RWPE2 (cell line): Measurements from ENCODE around the gene ARHGEF7.
A peak's percentile ranks its signal among the peaks of the same experiment; 100 is the strongest.

ENCODE experiments used
- ATAC-seq: fragments of 200-7000 bp; cut with Tn5 transposase; 3 replicates; pipeline ENCODE4 v1.9.1; 2021; ENCODE audit warnings: low read depth
- DNase-seq: peaks from one replicate; pipeline ENCODE4 v3.0.0-alpha.2; 2020; ENCODE audit warnings: low spot score
- H3K27ac ChIP-seq: fragments of 450-650 bp; 2 replicates; pipeline ENCODE4 v1.5.1; 2017; ENCODE audit warnings: mild to moderate bottlenecking; ENCODE audit not compliant: poor library complexity, severe bottlenecking
- H3K27me3 ChIP-seq: fragments of 250-450 bp; sonication (Bioruptor Pico); 2 replicates; pipeline ENCODE4 v1.5.1; 2021; ENCODE audit warnings: mild to moderate bottlenecking, moderate library complexity; ENCODE audit not compliant: insufficient read depth, poor library complexity, severe bottlenecking
- H3K36me3 ChIP-seq: fragments of 250-450 bp; sonication (Bioruptor Pico); 2 replicates; pipeline ENCODE4 v1.5.1; 2020; ENCODE audit warnings: low read depth, mild to moderate bottlenecking, moderate library complexity
- H3K4me1 ChIP-seq: fragments of 250-450 bp; sonication (Bioruptor Pico); 2 replicates; pipeline ENCODE4 v1.5.1; 2021; ENCODE audit warnings: mild to moderate bottlenecking, moderate library complexity; ENCODE audit not compliant: insufficient read depth, poor library complexity, severe bottlenecking
- H3K4me3 ChIP-seq: fragments of 250-450 bp; sonication (Bioruptor Pico); 2 replicates; pipeline ENCODE4 v1.5.1; 2021; ENCODE audit warnings: mild to moderate bottlenecking, moderate library complexity; ENCODE audit not compliant: severe bottlenecking
- H3K9me3 ChIP-seq: fragments of 250-450 bp; sonication (Bioruptor Pico); 2 replicates; pipeline ENCODE4 v1.5.1; 2021; ENCODE audit warnings: mild to moderate bottlenecking, moderate library complexity; ENCODE audit not compliant: severe bottlenecking
- CTCF ChIP-seq: fragments of 450-650 bp; IDR thresholded peaks from one replicate; pipeline ENCODE4 v1.5.1; 2017; ENCODE audit warnings: mild to moderate bottlenecking, moderate library complexity; ENCODE audit not compliant: poor library complexity, severe bottlenecking

ARHGEF7 gene

GRCh38 chr13:111143865-111144540 is 28.9 kb downstream of the ARHGEF7 start:
- H3K27me3 ChIP-seq = peaks cover 40% of the 10 kb centered on the region

GRCh38 chr13:111145071-111145470 is 30.0 kb downstream of the ARHGEF7 start:
- DNase-seq (no peak), ATAC-seq (no peak)
- Histone ChIP-seq H3K27me3 (peaks cover 44% of the 10 kb centered on the region), H3K4me1 (no peaks in the 10 kb centered on the region), H3K27ac (no peak overlapping the region), H3K36me3 (no peaks in the 10 kb centered on the region), H3K4me3 (no peak overlapping the region), H3K9me3 (no peaks in the 10 kb centered on the region)
- no peak for TF ChIP-seq CTCF

More at GRCh38 chr13:111143865-111144540, 28.9 kb downstream of the ARHGEF7 start:
- H3K4me1 ChIP-seq = no peaks in the 10 kb centered on the region
- DNase-seq (no peak), ATAC-seq (no peak)
- no peaks in the 10 kb centered on the region for H3K9me3 ChIP-seq
- TF ChIP-seq CTCF = no peak
- H3K36me3 ChIP-seq = no peaks in the 10 kb centered on the region
- H3K27ac ChIP-seq = no peak overlapping the region
- H3K4me3 ChIP-seq = no peak overlapping the region

DNA sequence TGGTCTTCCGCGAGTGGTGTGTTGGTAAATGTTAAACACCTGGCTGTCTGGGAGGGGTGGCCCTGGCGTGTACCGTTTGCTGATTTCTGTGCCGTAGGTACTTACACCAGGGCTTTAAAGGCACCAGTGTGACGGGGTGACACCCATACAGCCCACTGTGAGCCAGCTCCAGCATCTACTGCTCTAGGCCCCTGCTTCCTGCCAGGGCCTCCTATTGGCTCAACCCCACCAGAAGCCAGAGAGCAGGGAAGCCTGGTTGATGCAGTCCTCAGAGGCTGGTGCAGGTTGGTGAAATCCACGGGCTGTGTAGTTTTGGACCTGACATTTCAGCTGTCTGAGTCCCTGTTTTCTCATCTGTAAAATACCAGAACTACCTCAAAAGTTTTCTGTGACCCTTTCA is 30.4 kb downstream of the ARHGEF7 start:
- no peaks in the 10 kb centered on the region for H3K4me1 ChIP-seq
- no peak for DNase-seq
- H3K27me3 ChIP-seq = peaks cover 39% of the 10 kb centered on the region
- no peak overlapping the region for H3K27ac ChIP-seq
- no peaks in the 10 kb centered on the region for H3K36me3 ChIP-seq
- no peak overlapping the region for H3K4me3 ChIP-seq
- no peak for ATAC-seq
- no peak for TF ChIP-seq CTCF
- H3K9me3 ChIP-seq = no peaks in the 10 kb centered on the region

GRCh38 chr13:111152844-111153243 is 37.7 kb downstream of the ARHGEF7 start:
- Histone ChIP-seq H3K27me3 (peaks cover 6% of the 10 kb centered on the region), H3K9me3 (no peaks in the 10 kb centered on the region), H3K4me3 (peak overlapping the region; percentile 93), H3K36me3 (0 out of 2 replicates have a peak, but pooled peaks cover 4% of the 10 kb centered on the region), H3K27ac (peak overlapping the region; percentile 82), H3K4me1 (peaks cover 15% of the 10 kb centered on the region)
- no peak for DNase-seq
- no peak for TF ChIP-seq CTCF
- no peak for ATAC-seq

DNA sequence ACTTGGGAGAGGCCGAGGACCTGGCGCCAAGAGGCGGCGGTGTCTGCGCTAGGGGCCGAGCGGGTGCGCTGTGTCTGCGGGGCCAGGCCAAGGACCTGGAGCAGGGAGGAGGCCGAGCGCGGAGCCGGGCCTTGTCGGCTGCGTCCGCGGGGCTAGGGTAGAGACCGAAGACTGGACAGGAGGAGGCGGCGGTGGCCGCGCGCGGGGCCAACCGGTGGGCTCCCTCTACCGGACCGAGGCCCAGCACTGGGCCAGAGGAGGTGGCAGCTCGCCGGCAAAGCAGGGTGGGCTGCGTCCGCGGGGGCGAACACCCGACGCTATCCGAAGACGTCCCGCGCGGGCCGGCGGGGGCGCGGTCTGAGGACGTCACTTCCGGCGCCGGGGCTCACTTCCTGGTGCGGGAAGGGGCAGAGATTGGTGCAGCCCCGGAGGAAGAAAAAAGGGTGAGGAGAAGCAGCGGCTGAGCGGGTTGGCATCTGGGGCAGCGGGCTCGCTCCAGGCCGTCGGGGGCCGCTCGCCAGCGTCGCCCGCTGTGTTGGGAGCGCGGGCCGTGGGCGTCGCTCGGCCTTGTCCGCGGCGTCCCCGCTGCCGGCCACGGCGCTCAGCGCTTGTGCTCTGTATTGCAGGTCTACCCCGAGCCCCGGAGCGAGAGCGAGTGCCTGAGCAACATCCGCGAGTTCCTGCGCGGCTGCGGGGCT is 38.3 kb downstream of the ARHGEF7 start:
- Histone ChIP-seq H3K9me3 (no peaks in the 10 kb centered on the region), H3K4me3 (peak overlapping the region; percentile 93), H3K27ac (peak overlapping the region; percentile 82), H3K27me3 (peaks cover 6% of the 10 kb centered on the region), H3K4me1 (peaks cover 15% of the 10 kb centered on the region), H3K36me3 (peaks cover 6% of the 10 kb centered on the region)
- ATAC-seq (peak; percentile 87), DNase-seq (peak; percentile 84)
- TF ChIP-seq CTCF = peak; percentile 30
